T-helper 2 cell treated with Interferon-gamma antibody and Interleukin-4, amounts not matched to agents 5 μg/mL and 100 μg/mL, for 36 hours (primary cell): ENCODE measurements around the gene MAML2.
A peak's percentile ranks its signal among the peaks of the same experiment; 100 is the strongest.

ENCODE experiments used
- DNase-seq: peaks from one replicate; pipeline ENCODE4 v3.0.0; 2021; ENCODE audit warnings: low spot score
- H3K27ac Mint-ChIP-seq: one replicate; pipeline ENCODE4 v1.8.0; 2021; ENCODE audit warnings: mild to moderate bottlenecking, mixed read lengths
- H3K27me3 Mint-ChIP-seq: one replicate; pipeline ENCODE4 v1.8.0; 2021; ENCODE audit warnings: low read depth, mixed read lengths
- H3K36me3 Mint-ChIP-seq: one replicate; pipeline ENCODE4 v1.8.0; 2021; ENCODE audit warnings: low read depth, mixed read lengths
- H3K4me1 Mint-ChIP-seq: one replicate; pipeline ENCODE4 v1.8.0; 2021; ENCODE audit warnings: low read depth, mixed read lengths
- H3K4me3 Mint-ChIP-seq: one replicate; pipeline ENCODE4 v1.8.0; 2022; ENCODE audit warnings: mild to moderate bottlenecking, moderate library complexity, mixed read lengths
- H3K9me3 Mint-ChIP-seq: one replicate; pipeline ENCODE4 v1.8.0; 2021; ENCODE audit warnings: mixed read lengths

Gene MAML2

GRCh38 chr11:96067160-96067559, 275.8 kb downstream of the MAML2 start:
- Mint-ChIP-seq H3K27ac (no peak overlapping the region), H3K9me3 (no peaks in the 10 kb centered on the region), H3K4me3 (no peak overlapping the region), H3K36me3 (no peaks in the 10 kb centered on the region), H3K27me3 (no peaks in the 10 kb centered on the region), H3K4me1 (peaks cover 22% of the 10 kb centered on the region)
- no peak for DNase-seq

- no peak overlapping the region for H3K4me3 Mint-ChIP-seq
- DNase-seq: no peak
- peaks cover 33% of the 10 kb centered on the region for H3K4me1 Mint-ChIP-seq
- no peaks in the 10 kb centered on the region for H3K9me3 Mint-ChIP-seq
- H3K27ac Mint-ChIP-seq: no peak overlapping the region
- peaks cover 1% of the 10 kb centered on the region for H3K36me3 Mint-ChIP-seq
- H3K27me3 Mint-ChIP-seq: no peaks in the 10 kb centered on the region
Measured at GRCh38 chr11:96065379-96065778, 277.6 kb downstream of the MAML2 start.

GRCh38 chr11:96063886-96064285, 279.1 kb downstream of the MAML2 start:
- H3K9me3 Mint-ChIP-seq: no peaks in the 10 kb centered on the region
- peaks cover 35% of the 10 kb centered on the region for H3K4me1 Mint-ChIP-seq
- no peak overlapping the region for H3K27ac Mint-ChIP-seq
- no peak for DNase-seq
- no peaks in the 10 kb centered on the region for H3K27me3 Mint-ChIP-seq
- no peak overlapping the region for H3K4me3 Mint-ChIP-seq
- H3K36me3 Mint-ChIP-seq: peaks cover 4% of the 10 kb centered on the region

GRCh38 chr11:96063053-96063452, 279.9 kb downstream of the MAML2 start:
- no peak overlapping the region for H3K27ac Mint-ChIP-seq
- peaks cover 32% of the 10 kb centered on the region for H3K4me1 Mint-ChIP-seq
- DNase-seq: no peak
- H3K4me3 Mint-ChIP-seq: no peak overlapping the region
- H3K27me3 Mint-ChIP-seq: no peaks in the 10 kb centered on the region
- H3K9me3 Mint-ChIP-seq: no peaks in the 10 kb centered on the region
- peaks cover 4% of the 10 kb centered on the region for H3K36me3 Mint-ChIP-seq

GRCh38 chr11:96062134-96062533, 280.9 kb downstream of the MAML2 start:
- H3K27me3 Mint-ChIP-seq: no peaks in the 10 kb centered on the region
- H3K4me3 Mint-ChIP-seq: no peak overlapping the region
- peaks cover 6% of the 10 kb centered on the region for H3K36me3 Mint-ChIP-seq
- no peaks in the 10 kb centered on the region for H3K9me3 Mint-ChIP-seq
- peak; percentile 32 for DNase-seq
- peak overlapping the region; percentile 27 for H3K27ac Mint-ChIP-seq
- peaks cover 35% of the 10 kb centered on the region for H3K4me1 Mint-ChIP-seq

- H3K36me3 Mint-ChIP-seq: peaks cover 6% of the 10 kb centered on the region
- no peak for DNase-seq
- H3K4me1 Mint-ChIP-seq: peaks cover 39% of the 10 kb centered on the region
- H3K27ac Mint-ChIP-seq: no peak overlapping the region
- H3K27me3 Mint-ChIP-seq: no peaks in the 10 kb centered on the region
- H3K4me3 Mint-ChIP-seq: no peak overlapping the region
- no peaks in the 10 kb centered on the region for H3K9me3 Mint-ChIP-seq
Measured at GRCh38 chr11:96061730-96062129, 281.3 kb downstream of the MAML2 start.

GRCh38 chr11:96061069-96061468, 281.9 kb downstream of the MAML2 start:
- Mint-ChIP-seq H3K36me3 (peaks cover 6% of the 10 kb centered on the region), H3K9me3 (no peaks in the 10 kb centered on the region), H3K27me3 (no peaks in the 10 kb centered on the region), H3K4me3 (no peak overlapping the region), H3K4me1 (peaks cover 44% of the 10 kb centered on the region), H3K27ac (no peak overlapping the region)
- DNase-seq: no peak

GRCh38 chr11:96057502-96057901, 285.5 kb downstream of the MAML2 start:
- no peaks in the 10 kb centered on the region for H3K9me3 Mint-ChIP-seq
- no peak for DNase-seq
- H3K4me3 Mint-ChIP-seq: no peak overlapping the region
- H3K4me1 Mint-ChIP-seq: peaks cover 48% of the 10 kb centered on the region
- no peaks in the 10 kb centered on the region for H3K27me3 Mint-ChIP-seq
- peaks cover 9% of the 10 kb centered on the region for H3K36me3 Mint-ChIP-seq
- no peak overlapping the region for H3K27ac Mint-ChIP-seq

- Mint-ChIP-seq H3K27ac (no peak overlapping the region), H3K9me3 (no peaks in the 10 kb centered on the region), H3K36me3 (peaks cover 9% of the 10 kb centered on the region), H3K4me1 (peaks cover 46% of the 10 kb centered on the region), H3K27me3 (no peaks in the 10 kb centered on the region), H3K4me3 (no peak overlapping the region)
- DNase-seq: no peak
Measured at GRCh38 chr11:96056576-96056975, 286.4 kb downstream of the MAML2 start.

- no peak overlapping the region for H3K4me3 Mint-ChIP-seq
- H3K36me3 Mint-ChIP-seq: peaks cover 9% of the 10 kb centered on the region
- H3K27me3 Mint-ChIP-seq: no peaks in the 10 kb centered on the region
- no peak for DNase-seq
- H3K4me1 Mint-ChIP-seq: peaks cover 47% of the 10 kb centered on the region
- no peak overlapping the region for H3K27ac Mint-ChIP-seq
- H3K9me3 Mint-ChIP-seq: no peaks in the 10 kb centered on the region
Measured at GRCh38 chr11:96055706-96056387, 287.1 kb downstream of the MAML2 start.

GRCh38 chr11:96054870-96055705, 287.9 kb downstream of the MAML2 start:
- Mint-ChIP-seq H3K4me1 (peaks cover 40% of the 10 kb centered on the region), H3K9me3 (no peaks in the 10 kb centered on the region), H3K36me3 (peaks cover 8% of the 10 kb centered on the region), H3K4me3 (no peak overlapping the region), H3K27me3 (no peaks in the 10 kb centered on the region), H3K27ac (no peak overlapping the region)
- DNase-seq: no peak

- no peak for DNase-seq
Measured at GRCh38 chr11:96052921-96053651, 289.9 kb downstream of the MAML2 start.

GRCh38 chr11:96051820-96052219, 291.2 kb downstream of the MAML2 start:
- no peak overlapping the region for H3K4me3 Mint-ChIP-seq
- H3K4me1 Mint-ChIP-seq: peaks cover 35% of the 10 kb centered on the region
- H3K36me3 Mint-ChIP-seq: peaks cover 4% of the 10 kb centered on the region
- H3K27ac Mint-ChIP-seq: no peak overlapping the region
- H3K27me3 Mint-ChIP-seq: no peaks in the 10 kb centered on the region
- no peaks in the 10 kb centered on the region for H3K9me3 Mint-ChIP-seq
- DNase-seq: no peak

More at GRCh38 chr11:96052921-96053651, 289.9 kb downstream of the MAML2 start:
- H3K9me3 Mint-ChIP-seq: no peaks in the 10 kb centered on the region
- H3K27me3 Mint-ChIP-seq: no peaks in the 10 kb centered on the region
- peaks cover 5% of the 10 kb centered on the region for H3K36me3 Mint-ChIP-seq
- no peak overlapping the region for H3K4me3 Mint-ChIP-seq
- no peak overlapping the region for H3K27ac Mint-ChIP-seq
- peaks cover 40% of the 10 kb centered on the region for H3K4me1 Mint-ChIP-seq
